Trophoblast cell (in vitro differentiated cells and primary cell): ENCODE measurements around the gene GLB1L3.

Source experiments
- DNase-seq, 2 donors: peaks; one replicate each; pipeline ENCODE4 v3.0.0-alpha.2; 2016
- H2AFZ ChIP-seq: 2 replicates; pipeline ENCODE4 v1.6.1; 2013; ENCODE audit warnings: low read length, moderate library complexity, mild to moderate bottlenecking; ENCODE audit not compliant: insufficient read depth, poor library complexity
- H2AK5ac ChIP-seq: 2 replicates; pipeline ENCODE4 v1.6.1; 2013; ENCODE audit warnings: mild to moderate bottlenecking, low read length
- H2BK120ac ChIP-seq: 2 replicates; pipeline ENCODE4 v1.6.1; 2013; ENCODE audit warnings: low read length, mild to moderate bottlenecking, moderate library complexity; ENCODE audit not compliant: insufficient read depth, poor library complexity
- H2BK12ac ChIP-seq: 2 replicates; pipeline ENCODE4 v1.6.1; 2013; ENCODE audit warnings: mild to moderate bottlenecking, low read length, moderate library complexity
- H2BK5ac ChIP-seq: 2 replicates; pipeline ENCODE4 v1.6.1; 2013; ENCODE audit warnings: low read length, low read depth, moderate library complexity, mild to moderate bottlenecking; ENCODE audit not compliant: poor library complexity
- H3K14ac ChIP-seq: 2 replicates; pipeline ENCODE4 v1.6.1; 2013; ENCODE audit warnings: mild to moderate bottlenecking, low read length
- H3K18ac ChIP-seq: 2 replicates; pipeline ENCODE4 v1.6.1; 2013; ENCODE audit warnings: mild to moderate bottlenecking, low read length
- H3K23ac ChIP-seq: 2 replicates; pipeline ENCODE4 v1.6.1; 2013; ENCODE audit warnings: low read length
- H3K27ac ChIP-seq: 2 replicates; pipeline ENCODE4 v1.5.1; 2013; ENCODE audit warnings: low read depth, mild to moderate bottlenecking, inconsistent platforms, low read length, moderate library complexity
- H3K27me3 ChIP-seq: 2 replicates; pipeline ENCODE4 v1.6.1; 2013; ENCODE audit warnings: inconsistent platforms, mild to moderate bottlenecking, low read length, moderate library complexity; ENCODE audit not compliant: insufficient read depth
- H3K36me3 ChIP-seq, 2 experiments: 1 replicate in 1 of 2; 2 replicates in 1 of 2; pipeline ENCODE4 v1.6.1; 2013; ENCODE audit warnings: low read length in 2 of 2, mild to moderate bottlenecking in 2 of 2, moderate library complexity in 1 of 2; ENCODE audit not compliant: insufficient read depth in 2 of 2, control insufficient read depth in 1 of 2
- H3K4ac ChIP-seq: 2 replicates; pipeline ENCODE4 v1.6.1; 2013; ENCODE audit warnings: low read depth, mild to moderate bottlenecking, low read length, moderate library complexity
- H3K4me1 ChIP-seq, 2 experiments: 1 replicate in 1 of 2; 2 replicates in 1 of 2; pipeline ENCODE4 v1.6.1; 2013; ENCODE audit warnings: low read length in 2 of 2, mild to moderate bottlenecking in 2 of 2, moderate library complexity in 1 of 2; ENCODE audit not compliant: insufficient read depth in 2 of 2, control insufficient read depth in 1 of 2
- H3K4me2 ChIP-seq: 2 replicates; pipeline ENCODE4 v1.6.1; 2013; ENCODE audit warnings: inconsistent platforms, mild to moderate bottlenecking, low read length, moderate library complexity
- H3K4me3 ChIP-seq: 2 replicates; pipeline ENCODE4 v1.5.1; 2013; ENCODE audit warnings: mild to moderate bottlenecking, low read depth, low read length, inconsistent platforms
- H3K79me1 ChIP-seq: one replicate; pipeline ENCODE4 v1.6.1; 2013; ENCODE audit warnings: low read length
- H3K79me2 ChIP-seq: 2 replicates; pipeline ENCODE4 v1.6.1; 2013; ENCODE audit warnings: low read length, mild to moderate bottlenecking; ENCODE audit not compliant: control insufficient read depth, insufficient read depth, poor library complexity
- H3K9ac ChIP-seq: 2 replicates; pipeline ENCODE4 v1.6.1; 2013; ENCODE audit warnings: mild to moderate bottlenecking, low read length
- H3K9me3 ChIP-seq: 2 replicates; pipeline ENCODE4 v1.6.1; 2013; ENCODE audit warnings: low read depth, mild to moderate bottlenecking, control low read depth, inconsistent platforms, low read length; ENCODE audit not compliant: insufficient read depth
- H4K12ac ChIP-seq: 2 replicates; pipeline ENCODE4 v1.6.1; 2013; ENCODE audit warnings: low read depth, mild to moderate bottlenecking, low read length, moderate library complexity
- H4K8ac ChIP-seq: 2 replicates; pipeline ENCODE4 v1.6.1; 2013; ENCODE audit warnings: low read depth, mild to moderate bottlenecking, low read length, moderate library complexity
- H4K91ac ChIP-seq: one replicate; pipeline ENCODE4 v1.6.1; 2013; ENCODE audit warnings: low read depth, mild to moderate bottlenecking, low read length, moderate library complexity
- WGBS: extraction: QIAGEN DNeasy Blood & Tissue Kit; methylation state at CpG from one replicate; pipeline ENCODE4 v1.1.7; 2013; ENCODE audit warnings: missing lambda C conversion rate; ENCODE audit not compliant: insufficient read length, insufficient coverage; ENCODE audit errors: extremely low coverage; 5-methylcytosine and 5-hydroxymethylcytosine counted together

GLB1L3 gene

DNA sequence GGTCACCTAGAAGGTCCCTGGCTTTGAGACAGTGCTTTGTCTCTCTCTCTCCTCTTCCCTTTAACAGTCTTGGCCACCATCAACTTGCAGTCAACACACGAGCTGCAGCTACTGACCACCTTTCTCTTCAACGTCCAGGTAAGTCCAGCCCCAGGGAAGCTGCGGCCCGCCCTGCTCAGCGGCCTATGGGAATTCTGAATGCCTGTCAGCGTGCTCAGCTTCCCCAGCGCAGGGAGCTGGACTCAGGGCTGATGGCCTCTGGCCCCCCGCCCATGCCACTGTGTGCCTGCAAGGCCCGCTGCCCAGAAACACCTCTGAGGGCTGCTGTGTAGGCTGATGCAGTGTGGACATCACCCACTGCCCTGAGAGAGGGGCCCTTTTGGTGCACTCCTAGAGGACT lies 88.1 kb downstream of the GLB1L3 start:
- no peak overlapping the region for H3K18ac ChIP-seq
- H3K79me1 ChIP-seq = no peaks in the 10 kb centered on the region
- no peak overlapping the region for H3K9ac ChIP-seq
- no peak overlapping the region for H3K4ac ChIP-seq
- H3K27me3 ChIP-seq = no peaks in the 10 kb centered on the region
- no peak overlapping the region for H3K4me3 ChIP-seq
- H3K79me2 ChIP-seq = no peaks in the 10 kb centered on the region
- no CpG with 5 or more reads among the region's 9 CpGs for WGBS
- no peak overlapping the region for H2AFZ ChIP-seq
- H4K8ac ChIP-seq = no peak overlapping the region
- no peaks in the 10 kb centered on the region for H3K4me1 ChIP-seq
- H4K91ac ChIP-seq = no peak overlapping the region
- no peak overlapping the region for H2BK12ac ChIP-seq
- H2BK120ac ChIP-seq = no peak overlapping the region
- no peak overlapping the region for H4K12ac ChIP-seq
- no peak overlapping the region for H3K23ac ChIP-seq
- DNase-seq = no peak
- H3K14ac ChIP-seq = no peak overlapping the region
- no peak overlapping the region for H2BK5ac ChIP-seq
- no peak overlapping the region for H2AK5ac ChIP-seq
- no peaks in the 10 kb centered on the region for H3K9me3 ChIP-seq
- no peaks in the 10 kb centered on the region for H3K36me3 ChIP-seq
- no peak overlapping the region for H3K27ac ChIP-seq
- no peak overlapping the region for H3K4me2 ChIP-seq

DNA sequence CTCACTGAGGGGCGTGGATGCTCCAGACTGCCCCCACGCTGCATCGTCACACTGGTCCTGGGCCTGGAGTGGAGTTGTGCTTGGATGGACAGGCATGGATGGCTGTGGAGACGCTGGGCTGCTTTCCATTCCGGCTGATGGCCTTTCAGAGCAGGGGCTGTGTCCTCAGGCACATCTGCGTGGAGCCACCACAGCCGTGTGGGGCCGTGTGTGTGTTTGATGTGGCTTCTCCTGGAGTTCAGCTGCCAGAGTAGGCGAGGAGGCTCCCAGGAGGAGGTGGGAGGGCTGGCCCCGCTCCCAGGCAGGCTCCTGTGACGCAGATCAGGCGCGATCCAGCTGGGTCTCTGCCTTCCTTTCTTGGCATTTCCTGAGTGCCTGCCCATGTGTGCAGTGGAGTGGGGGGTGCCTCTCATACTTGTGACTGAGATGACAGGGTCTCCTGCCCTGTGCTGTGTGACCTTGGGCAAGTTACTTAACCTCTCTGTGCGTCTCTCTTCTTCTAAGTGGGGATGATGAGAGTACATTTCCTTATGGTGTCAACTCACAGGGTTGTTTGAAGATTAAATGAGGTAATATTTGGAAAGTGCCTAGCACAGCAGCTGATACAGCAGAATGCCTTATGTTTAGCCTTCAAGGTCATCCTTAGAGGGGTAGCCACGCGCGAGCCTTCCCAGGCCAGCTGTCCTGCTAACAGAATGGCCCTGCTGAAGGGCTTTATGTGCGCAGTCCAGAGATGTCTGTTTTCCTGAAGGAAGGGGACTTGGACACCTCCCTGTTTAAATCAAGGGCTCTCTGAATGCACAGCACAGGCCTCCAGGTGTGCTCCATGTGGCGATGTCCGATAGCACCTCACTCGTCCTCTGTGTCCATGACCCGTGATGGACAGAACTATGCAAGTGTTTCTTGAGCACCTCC lies 89.1 kb downstream of the GLB1L3 start:
- H2AK5ac ChIP-seq = no peak overlapping the region
- no CpG with 5 or more reads among the region's 22 CpGs for WGBS
- H4K12ac ChIP-seq = no peak overlapping the region
- no peak overlapping the region for H2BK12ac ChIP-seq
- no peak overlapping the region for H4K8ac ChIP-seq
- H3K4me3 ChIP-seq = no peak overlapping the region
- H3K27me3 ChIP-seq = no peaks in the 10 kb centered on the region
- DNase-seq = no peak
- H4K91ac ChIP-seq = no peak overlapping the region
- H3K23ac ChIP-seq = no peak overlapping the region
- no peak overlapping the region for H3K4ac ChIP-seq
- H3K79me1 ChIP-seq = no peaks in the 10 kb centered on the region
- no peak overlapping the region for H3K9ac ChIP-seq
- H3K36me3 ChIP-seq = no peaks in the 10 kb centered on the region
- H3K4me1 ChIP-seq = no peaks in the 10 kb centered on the region
- H2AFZ ChIP-seq = no peak overlapping the region
- no peaks in the 10 kb centered on the region for H3K79me2 ChIP-seq
- no peak overlapping the region for H3K4me2 ChIP-seq
- H3K9me3 ChIP-seq = no peaks in the 10 kb centered on the region
- no peak overlapping the region for H2BK5ac ChIP-seq
- H3K27ac ChIP-seq = no peak overlapping the region
- no peak overlapping the region for H3K14ac ChIP-seq
- H3K18ac ChIP-seq = no peak overlapping the region
- no peak overlapping the region for H2BK120ac ChIP-seq

DNA sequence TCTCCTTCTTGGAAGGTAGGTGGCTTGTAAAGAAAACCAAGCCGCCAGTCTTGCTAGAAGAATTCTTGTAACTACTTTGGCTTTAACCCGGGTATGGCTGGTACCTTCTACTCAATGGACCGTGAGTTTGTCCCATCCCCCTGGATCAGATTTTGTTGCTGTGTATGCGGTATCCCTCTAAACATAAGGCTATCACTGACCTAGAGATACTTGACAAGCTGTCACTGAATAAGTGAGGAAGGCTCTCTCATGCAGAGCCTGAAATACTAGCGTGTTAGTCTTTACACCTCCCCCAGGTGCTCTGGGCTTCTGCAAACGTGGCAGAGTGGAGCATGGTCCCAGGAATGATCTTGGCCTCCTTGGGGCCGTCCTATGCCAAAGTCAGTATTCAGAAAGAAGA lies 90.1 kb downstream of the GLB1L3 start:
- H3K27ac ChIP-seq = no peak overlapping the region
- no peaks in the 10 kb centered on the region for H3K9me3 ChIP-seq
- no peak overlapping the region for H3K18ac ChIP-seq
- no peak overlapping the region for H2AK5ac ChIP-seq
- H3K4me2 ChIP-seq = no peak overlapping the region
- H3K27me3 ChIP-seq = no peaks in the 10 kb centered on the region
- no peak overlapping the region for H4K91ac ChIP-seq
- H3K79me1 ChIP-seq = no peaks in the 10 kb centered on the region
- H3K4ac ChIP-seq = no peak overlapping the region
- H3K79me2 ChIP-seq = no peaks in the 10 kb centered on the region
- H3K36me3 ChIP-seq = no peaks in the 10 kb centered on the region
- H2BK120ac ChIP-seq = no peak overlapping the region
- no peak overlapping the region for H3K14ac ChIP-seq
- H3K4me1 ChIP-seq = no peaks in the 10 kb centered on the region
- no peak overlapping the region for H3K4me3 ChIP-seq
- H2BK5ac ChIP-seq = no peak overlapping the region
- no peak for DNase-seq
- H4K8ac ChIP-seq = no peak overlapping the region
- no peak overlapping the region for H3K23ac ChIP-seq
- WGBS = no CpG with 5 or more reads among the region's 7 CpGs
- no peak overlapping the region for H2BK12ac ChIP-seq
- H4K12ac ChIP-seq = no peak overlapping the region
- H3K9ac ChIP-seq = no peak overlapping the region
- H2AFZ ChIP-seq = no peak overlapping the region

DNA sequence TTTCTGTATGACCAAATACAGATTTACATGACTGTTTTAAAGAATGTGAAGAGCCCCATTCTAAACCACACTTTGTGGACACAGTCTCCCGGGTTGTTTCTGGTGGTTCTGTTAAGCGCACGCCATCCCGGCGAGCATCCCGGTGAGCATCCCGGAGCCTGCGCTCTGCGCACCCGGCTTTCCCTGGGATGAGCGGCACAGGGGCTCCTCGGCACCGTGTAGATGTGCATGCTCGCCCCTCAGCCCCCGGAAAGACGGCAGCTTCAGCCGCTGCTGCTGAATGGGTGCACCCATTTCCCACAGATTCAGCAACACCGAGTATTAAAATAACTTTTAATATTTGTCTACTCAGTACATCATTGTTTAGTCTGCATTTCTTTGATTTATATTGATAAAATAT lies 91.6 kb downstream of the GLB1L3 start:
- Histone ChIP-seq H3K4me1 (no peaks in the 10 kb centered on the region), H3K27me3 (no peaks in the 10 kb centered on the region), H3K23ac (no peak overlapping the region), H3K4me2 (no peak overlapping the region), H4K12ac (no peak overlapping the region), H2BK5ac (no peak overlapping the region), H3K27ac (no peak overlapping the region), H3K9ac (no peak overlapping the region), H2AK5ac (no peak overlapping the region), H4K8ac (no peak overlapping the region), H3K4me3 (no peak overlapping the region), H3K36me3 (no peaks in the 10 kb centered on the region), H3K79me2 (no peaks in the 10 kb centered on the region), H3K14ac (no peak overlapping the region), H3K79me1 (no peaks in the 10 kb centered on the region), H3K9me3 (no peaks in the 10 kb centered on the region), H3K4ac (no peak overlapping the region), H3K18ac (no peak overlapping the region), H4K91ac (no peak overlapping the region), H2BK12ac (no peak overlapping the region), H2AFZ (no peak overlapping the region), H2BK120ac (no peak overlapping the region)
- no CpG with 5 or more reads among the region's 18 CpGs for WGBS
- DNase-seq = no peak
